ENCODE measurements around the gene KYNU. TPM values are rescaled to one million over a fixed set of nuclear protein-coding genes. Genes with fewer than 3 reads are reported as not detected.

KYNU gene
- total and polyA plus RNA-seq, 2 donors (not counting 1 experiment from before 2014, with no cell fraction given) = 0.26 to 4.6 TPM

- H4K20me1 ChIP-seq (ENCODE audit: control insufficient read depth, extremely low read depth, insufficient read depth, low read length) = no peaks in the 10 kb centered on the region
- H3K4me3 ChIP-seq (replicated peaks in 1 of 4; ENCODE audit: control extremely low read depth in 1 of 4, insufficient read depth in 1 of 4, low read depth in 3 of 4, low read length in 4 of 4) = no peak overlapping the region
- H3K27ac ChIP-seq (ENCODE audit: insufficient read depth, low read length) = no peak overlapping the region
- no peaks in the 10 kb centered on the region for H3K79me2 ChIP-seq (ENCODE audit: control insufficient read depth, insufficient read depth, low read length)
- H3K27me3 ChIP-seq (ENCODE audit: control insufficient read depth, insufficient read depth, low read length) = no peaks in the 10 kb centered on the region
- H3K9ac ChIP-seq (ENCODE audit: insufficient read depth, low read length) = no peak overlapping the region
- no peaks in the 10 kb centered on the region for H3K4me1 ChIP-seq (ENCODE audit: control insufficient read depth, extremely low read depth, insufficient read depth, low read length)
- H3K9me3 ChIP-seq (ENCODE audit: control insufficient read depth, insufficient read depth, low read depth, low read length) = no peaks in the 10 kb centered on the region
- DNase-seq (ENCODE audit: low read depth in 2 of 2) = peak in 1 of 2 donors; percentile 42
- H3K36me3 ChIP-seq (ENCODE audit: control insufficient read depth, insufficient read depth, low read length) = no peaks in the 10 kb centered on the region
- no peak overlapping the region for H3K4me2 ChIP-seq (ENCODE audit: extremely low read depth, insufficient read depth, low read length)
- TF ChIP-seq CTCF (conservative IDR thresholded peaks at IDR 0.05 in 1 of 2, IDR thresholded peaks at IDR 0.05 in 1 of 2; ENCODE audit: low read depth in 1 of 2, low read length in 2 of 2) = no peak
- no peak for TF ChIP-seq EZH2 (IDR thresholded peaks at IDR 0.05; ENCODE audit: low read length, missing control alignments)
- peak overlapping the region; percentile 73 for H2AFZ ChIP-seq (ENCODE audit: low read length)
Measured at GRCh38 chr2:142865924-142866323, 11.5 kb upstream of the KYNU start.

- no peak for DNase-seq (ENCODE audit: low read depth in 2 of 2)
- H4K20me1 ChIP-seq (ENCODE audit: control insufficient read depth, extremely low read depth, insufficient read depth, low read length) = no peaks in the 10 kb centered on the region
- H3K79me2 ChIP-seq (ENCODE audit: control insufficient read depth, insufficient read depth, low read length) = no peaks in the 10 kb centered on the region
- no peak overlapping the region for H3K27ac ChIP-seq (ENCODE audit: insufficient read depth, low read length)
- no peak overlapping the region for H3K4me3 ChIP-seq (replicated peaks in 1 of 4; ENCODE audit: control extremely low read depth in 1 of 4, insufficient read depth in 1 of 4, low read depth in 3 of 4, low read length in 4 of 4)
- H3K4me2 ChIP-seq (ENCODE audit: extremely low read depth, insufficient read depth, low read length) = no peak overlapping the region
- H3K36me3 ChIP-seq (ENCODE audit: control insufficient read depth, insufficient read depth, low read length) = no peaks in the 10 kb centered on the region
- H3K9me3 ChIP-seq (ENCODE audit: control insufficient read depth, insufficient read depth, low read depth, low read length) = no peaks in the 10 kb centered on the region
- no peak overlapping the region for H2AFZ ChIP-seq (ENCODE audit: low read length)
- H3K9ac ChIP-seq (ENCODE audit: insufficient read depth, low read length) = no peak overlapping the region
- H3K4me1 ChIP-seq (ENCODE audit: control insufficient read depth, extremely low read depth, insufficient read depth, low read length) = no peaks in the 10 kb centered on the region
- TF ChIP-seq EZH2 (IDR thresholded peaks at IDR 0.05; ENCODE audit: low read length, missing control alignments) = no peak
- no peak for TF ChIP-seq CTCF (conservative IDR thresholded peaks at IDR 0.05 in 1 of 2, IDR thresholded peaks at IDR 0.05 in 1 of 2; ENCODE audit: low read depth in 1 of 2, low read length in 2 of 2)
- no peaks in the 10 kb centered on the region for H3K27me3 ChIP-seq (ENCODE audit: control insufficient read depth, insufficient read depth, low read length)
Measured at GRCh38 chr2:142866426-142866825, 11.0 kb upstream of the KYNU start.

- Histone ChIP-seq H3K9ac (ENCODE audit: insufficient read depth, low read length) (no peak overlapping the region), H3K27me3 (ENCODE audit: control insufficient read depth, insufficient read depth, low read length) (no peaks in the 10 kb centered on the region), H3K9me3 (ENCODE audit: control insufficient read depth, insufficient read depth, low read depth, low read length) (no peaks in the 10 kb centered on the region), H3K4me1 (ENCODE audit: control insufficient read depth, extremely low read depth, insufficient read depth, low read length) (no peaks in the 10 kb centered on the region), H3K27ac (ENCODE audit: insufficient read depth, low read length) (no peak overlapping the region), H3K4me2 (ENCODE audit: extremely low read depth, insufficient read depth, low read length) (no peak overlapping the region), H3K36me3 (ENCODE audit: control insufficient read depth, insufficient read depth, low read length) (no peaks in the 10 kb centered on the region), H3K4me3 (replicated peaks in 1 of 4; ENCODE audit: control extremely low read depth in 1 of 4, insufficient read depth in 1 of 4, low read depth in 3 of 4, low read length in 4 of 4) (no peak overlapping the region), H3K79me2 (ENCODE audit: control insufficient read depth, insufficient read depth, low read length) (no peaks in the 10 kb centered on the region), H2AFZ (ENCODE audit: low read length) (no peak overlapping the region), H4K20me1 (ENCODE audit: control insufficient read depth, extremely low read depth, insufficient read depth, low read length) (no peaks in the 10 kb centered on the region)
- TF ChIP-seq EZH2 (IDR thresholded peaks at IDR 0.05; ENCODE audit: low read length, missing control alignments) (no peak), CTCF (conservative IDR thresholded peaks at IDR 0.05 in 1 of 2, IDR thresholded peaks at IDR 0.05 in 1 of 2; ENCODE audit: low read depth in 1 of 2, low read length in 2 of 2) (no peak)
- peak in 1 of 2 donors; percentile 24 for DNase-seq (ENCODE audit: low read depth in 2 of 2)
Measured at GRCh38 chr2:142867136-142867535, 10.3 kb upstream of the KYNU start.

All from fibroblast of lung (primary cell).